Ishikawa (cell line): Measurements from ENCODE around the gene HTR1D.

Source experiments
- CEBPB ChIP-seq: IDR thresholded peaks from 2 replicates; pipeline ENCODE4 v1.6.1; 2012
- CREB1 ChIP-seq: IDR thresholded peaks from 2 replicates; pipeline ENCODE4 v1.6.1; 2012; ENCODE audit warnings: low read depth
- EGR1 ChIP-seq: IDR thresholded peaks from 2 replicates; pipeline ENCODE4 v1.6.1; 2012
- EP300 ChIP-seq: IDR thresholded peaks from 2 replicates; pipeline ENCODE4 v1.6.1; 2012; ENCODE audit warnings: borderline replicate concordance
- FOXM1 ChIP-seq: IDR thresholded peaks from 2 replicates; pipeline ENCODE4 v1.6.1; 2012; ENCODE audit warnings: low read depth, borderline replicate concordance
- NFIC ChIP-seq: IDR thresholded peaks from 2 replicates; pipeline ENCODE4 v1.6.1; 2012
- RAD21 ChIP-seq: IDR thresholded peaks from 2 replicates; pipeline ENCODE4 v1.6.1; 2012; ENCODE audit warnings: low read depth
- REST ChIP-seq: IDR thresholded peaks from 2 replicates; pipeline ENCODE4 v1.6.1; 2012; ENCODE audit warnings: low read depth, mild to moderate bottlenecking
- TAF1 ChIP-seq: IDR thresholded peaks from 2 replicates; pipeline ENCODE4 v1.6.1; 2012; ENCODE audit warnings: low read depth, mild to moderate bottlenecking
- TCF12 ChIP-seq: IDR thresholded peaks from 2 replicates; pipeline ENCODE4 v1.6.1; 2012; ENCODE audit warnings: low read depth
- TEAD4 ChIP-seq: IDR thresholded peaks from 2 replicates; pipeline ENCODE4 v1.6.1; 2012
- YY1 ChIP-seq: IDR thresholded peaks from 2 replicates; pipeline ENCODE4 v1.6.1; 2012; ENCODE audit warnings: low read depth

GRCh38 chr1:23178950-23179349, 38.4 kb downstream of the HTR1D start:
- TF ChIP-seq TAF1 (no peak), EP300 (no peak), NFIC (no peak), TCF12 (no peak), EGR1 (no peak), YY1 (no peak), FOXM1 (no peak), TEAD4 (no peak), REST (no peak), CEBPB (no peak), RAD21 (no peak), CREB1 (no peak)
